ENCODE data around the gene NIT2. TPM values are rescaled to one million over a fixed set of nuclear protein-coding genes. Genes with fewer than 3 reads are reported as not detected.
A peak's percentile ranks its signal among the peaks of the same experiment; 100 is the strongest.

Gene NIT2
- polyA plus RNA-seq, 3 donors = 15.1 to 30.5 (median 24.6) TPM

GRCh38 chr3:100374521-100374920 is 40.0 kb downstream of the NIT2 start:
- H3K9ac ChIP-seq (ENCODE audit: insufficient read depth, low read length, poor library complexity, severe bottlenecking) = no peak overlapping the region
- Mint-ChIP-seq H3K27me3 (ENCODE audit: low read depth in 3 of 3) (no peaks in the 10 kb centered on the region), H3K36me3 (peaks cover 65 to 67% of the 10 kb centered on the region in 2 donors), H3K4me1 (no peaks in the 10 kb centered on the region), H3K4me3 (no peak overlapping the region), H3K27ac (no peak overlapping the region), H3K9me3 (no peaks in the 10 kb centered on the region)
- no peaks in the 10 kb centered on the region for H3K9me3 ChIP-seq (replicated peaks in 1 of 2; ENCODE audit: control insufficient read depth in 1 of 2, insufficient read depth in 1 of 2, low read length in 2 of 2)
- H2AFZ ChIP-seq (ENCODE audit: insufficient read depth, low read depth, low read length, poor library complexity, severe bottlenecking) = no peak overlapping the region
- no peak for TF ChIP-seq CTCF (IDR thresholded peaks at IDR 0.05)
- H3K27me3 ChIP-seq (ENCODE audit: control insufficient read depth in 2 of 2, insufficient read depth in 2 of 2, low read length in 2 of 2) = no peaks in the 10 kb centered on the region
- no peaks in the 10 kb centered on the region for H3K79me2 ChIP-seq (ENCODE audit: insufficient read depth, low read length)
- no peak overlapping the region for H3K4me3 ChIP-seq (replicated peaks in 1 of 3; ENCODE audit: low read depth in 2 of 3, low read length in 3 of 3)
- no peak overlapping the region for H3K4me2 ChIP-seq (replicated peaks; ENCODE audit: extremely low read depth, low read length, poor library complexity, severe bottlenecking)
- H3K27ac ChIP-seq (ENCODE audit: low read depth in 1 of 2, low read length in 2 of 2) = no peak overlapping the region
- peaks cover 72 to 94% of the 10 kb centered on the region in 2 donors for H3K36me3 ChIP-seq (replicated peaks in 1 of 2; ENCODE audit: control insufficient read depth in 1 of 2, insufficient read depth in 2 of 2, low read length in 2 of 2)
- no peaks in the 10 kb centered on the region for H4K20me1 ChIP-seq (ENCODE audit: insufficient read depth, low read length)
- intact Hi-C loops (cut with micrococcal nuclease) = no loop called here
- no peak for DNase-seq
- no peaks in the 10 kb centered on the region for H3K4me1 ChIP-seq (ENCODE audit: control insufficient read depth in 1 of 2, insufficient read depth in 2 of 2, low read length in 2 of 2)

GRCh38 chr3:100376301-100376700 is 41.7 kb downstream of the NIT2 start:
- H3K9me3 Mint-ChIP-seq = no peaks in the 10 kb centered on the region
- H4K20me1 ChIP-seq (ENCODE audit: insufficient read depth, low read length) = no peaks in the 10 kb centered on the region
- peaks cover 73 to 74% of the 10 kb centered on the region in 2 donors for H3K36me3 Mint-ChIP-seq

More at GRCh38 chr3:100376301-100376700, 41.7 kb downstream of the NIT2 start:
- H3K4me2 ChIP-seq (replicated peaks; ENCODE audit: extremely low read depth, low read length, poor library complexity, severe bottlenecking) = no peak overlapping the region
- no peak overlapping the region for H3K27ac ChIP-seq (ENCODE audit: low read depth in 1 of 2, low read length in 2 of 2)
- no peaks in the 10 kb centered on the region for H3K27me3 ChIP-seq (ENCODE audit: control insufficient read depth in 2 of 2, insufficient read depth in 2 of 2, low read length in 2 of 2)
- no peaks in the 10 kb centered on the region for H3K9me3 ChIP-seq (replicated peaks in 1 of 2; ENCODE audit: control insufficient read depth in 1 of 2, insufficient read depth in 1 of 2, low read length in 2 of 2)
- H3K4me1 Mint-ChIP-seq = no peaks in the 10 kb centered on the region
- no peak overlapping the region for H2AFZ ChIP-seq (ENCODE audit: insufficient read depth, low read depth, low read length, poor library complexity, severe bottlenecking)
- peaks cover 78 to 94% of the 10 kb centered on the region in 2 donors for H3K36me3 ChIP-seq (replicated peaks in 1 of 2; ENCODE audit: control insufficient read depth in 1 of 2, insufficient read depth in 2 of 2, low read length in 2 of 2)
- no peak for DNase-seq
- H3K27me3 Mint-ChIP-seq (ENCODE audit: low read depth in 3 of 3) = no peaks in the 10 kb centered on the region
- H3K9ac ChIP-seq (ENCODE audit: insufficient read depth, low read length, poor library complexity, severe bottlenecking) = no peak overlapping the region
- H3K4me1 ChIP-seq (ENCODE audit: control insufficient read depth in 1 of 2, insufficient read depth in 2 of 2, low read length in 2 of 2) = no peaks in the 10 kb centered on the region
- intact Hi-C loops (cut with micrococcal nuclease) = no loop called here
- no peak overlapping the region for H3K4me3 Mint-ChIP-seq
- H3K79me2 ChIP-seq (ENCODE audit: insufficient read depth, low read length) = no peaks in the 10 kb centered on the region
- H3K4me3 ChIP-seq (replicated peaks in 1 of 3; ENCODE audit: low read depth in 2 of 3, low read length in 3 of 3) = no peak overlapping the region
- H3K27ac Mint-ChIP-seq = peak overlapping the region in 1 of 7 donors; percentile 16
- no peak for TF ChIP-seq CTCF (IDR thresholded peaks at IDR 0.05)
- 100% methylated on average over 3 of the region's 4 CpGs for WGBS (ENCODE audit: insufficient coverage)
